ENCODE results near the gene GPAT3. TPM values are rescaled to one million over a fixed set of nuclear protein-coding genes. Genes with fewer than 3 reads are reported as not detected.

GPAT3 gene
- total and polyA plus RNA-seq, 9 donors: 9.0 to 23.2 (median 14.9) TPM

GRCh38 chr4:83556816-83557215 is 20.9 kb downstream of the GPAT3 start:
- no peak for DNase-seq
- TF ChIP-seq EP300 (IDR thresholded peaks at IDR 0.05): no peak
- WGBS, 3 donors: 94 to 98% (median 97%) methylated on average over 1 of the region's 1 CpG
- intact Hi-C loops (cut with DNase I): no loop called here
- no peak overlapping the region for H3K27ac ChIP-seq
- H3K36me3 ChIP-seq: no peaks in the 10 kb centered on the region
- no peaks in the 10 kb centered on the region for H3K27me3 ChIP-seq
- H3K4me1 ChIP-seq (ENCODE audit: insufficient read depth): no peaks in the 10 kb centered on the region
- no peaks in the 10 kb centered on the region for H3K9me3 ChIP-seq
- H3K4me3 ChIP-seq: no peak overlapping the region

- Histone ChIP-seq H3K36me3 (no peaks in the 10 kb centered on the region), H3K9me3 (no peaks in the 10 kb centered on the region), H3K4me3 (no peak overlapping the region), H3K4me1 (ENCODE audit: insufficient read depth) (no peaks in the 10 kb centered on the region), H3K27ac (no peak overlapping the region), H3K27me3 (no peaks in the 10 kb centered on the region)
- 92 to 97% (median 95%) methylated on average over 5 of the region's 5 CpGs for WGBS, 3 donors
- intact Hi-C loops (cut with DNase I): no loop called here
- DNase-seq: no peak
- no peak for TF ChIP-seq EP300 (IDR thresholded peaks at IDR 0.05)
- no peak for TF ChIP-seq CTCF (IDR thresholded peaks at IDR 0.05)
- no peak for TF ChIP-seq POLR2A (IDR thresholded peaks at IDR 0.05)
Measured at GRCh38 chr4:83558059-83558653, 22.2 kb downstream of the GPAT3 start.

GRCh38 chr4:83558680-83559079 is 22.8 kb downstream of the GPAT3 start:
- Histone ChIP-seq H3K36me3 (no peaks in the 10 kb centered on the region), H3K4me3 (no peak overlapping the region), H3K4me1 (ENCODE audit: insufficient read depth) (no peaks in the 10 kb centered on the region), H3K27me3 (no peaks in the 10 kb centered on the region), H3K27ac (no peak overlapping the region), H3K9me3 (no peaks in the 10 kb centered on the region)
- TF ChIP-seq EP300 (IDR thresholded peaks at IDR 0.05) (no peak), CTCF (IDR thresholded peaks at IDR 0.05) (no peak), POLR2A (IDR thresholded peaks at IDR 0.05) (no peak)
- no peak for DNase-seq
- intact Hi-C loops (cut with DNase I): no loop called here
- WGBS, 3 donors: 0 to 48% (median 47%) methylated on average over 1 of the region's 1 CpG

GRCh38 chr4:83560523-83560922 is 24.6 kb downstream of the GPAT3 start:
- H3K4me1 ChIP-seq (ENCODE audit: insufficient read depth): no peaks in the 10 kb centered on the region
- TF ChIP-seq EP300 (IDR thresholded peaks at IDR 0.05) (no peak), POLR2A (IDR thresholded peaks at IDR 0.05) (no peak)
- WGBS, 3 donors: 83 to 94% (median 88%) methylated on average over 3 of the region's 3 CpGs

GRCh38 chr4:83561381-83561780 is 25.5 kb downstream of the GPAT3 start:
- TF ChIP-seq EP300 (IDR thresholded peaks at IDR 0.05) (no peak), POLR2A (IDR thresholded peaks at IDR 0.05) (no peak), CTCF (IDR thresholded peaks at IDR 0.05) (no peak)
- H3K27me3 ChIP-seq: no peaks in the 10 kb centered on the region
- H3K9me3 ChIP-seq: no peaks in the 10 kb centered on the region
- DNase-seq: no peak
- WGBS, 3 donors: 38 to 45% (median 38%) methylated on average over 2 of the region's 2 CpGs
- no peak overlapping the region for H3K4me3 ChIP-seq
- no peaks in the 10 kb centered on the region for H3K4me1 ChIP-seq (ENCODE audit: insufficient read depth)
- intact Hi-C loops (cut with DNase I): no loop called here
- no peak overlapping the region for H3K27ac ChIP-seq
- no peaks in the 10 kb centered on the region for H3K36me3 ChIP-seq

More at GRCh38 chr4:83560523-83560922, 24.6 kb downstream of the GPAT3 start:
- intact Hi-C loops (cut with DNase I): no loop called here
- Histone ChIP-seq H3K9me3 (no peaks in the 10 kb centered on the region), H3K36me3 (no peaks in the 10 kb centered on the region), H3K4me3 (no peak overlapping the region), H3K27ac (no peak overlapping the region), H3K27me3 (no peaks in the 10 kb centered on the region)
- no peak for DNase-seq
